Measurements from ENCODE around the gene MDM1. TPM values are rescaled to one million over a fixed set of nuclear protein-coding genes. Genes with fewer than 3 reads are reported as not detected.

The MDM1 gene
- total and polyA plus RNA-seq, 11 donors: 4.0 to 8.4 (median 5.8) TPM

- no peak for DNase-seq
- H3K27ac ChIP-seq: no peak overlapping the region
- TF ChIP-seq POLR2A (IDR thresholded peaks at IDR 0.05): no peak
- no peak for TF ChIP-seq CTCF (IDR thresholded peaks at IDR 0.05)
Measured at GRCh38 chr12:68259318-68259940, 72.7 kb downstream of the MDM1 start.

DNA sequence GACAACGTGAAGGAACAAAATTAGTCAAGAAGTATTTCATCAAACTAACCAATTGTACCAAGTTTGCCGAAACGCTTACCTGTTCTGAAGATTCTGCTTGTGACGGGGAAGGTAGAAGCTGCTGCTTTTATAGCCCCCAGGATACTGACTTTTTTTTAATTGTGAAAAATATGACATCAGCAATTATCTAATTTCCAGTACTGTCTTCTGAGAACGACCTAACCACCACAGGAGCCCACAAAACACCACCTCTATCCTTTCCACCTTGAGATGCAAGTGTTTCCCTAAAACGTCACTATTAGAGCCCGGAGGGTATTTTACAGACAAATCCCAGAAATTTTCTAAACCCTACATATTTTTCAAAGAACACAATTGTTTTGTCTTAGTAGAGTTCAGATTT, 78.7 kb downstream of the MDM1 start, which contains the start of gene IL22:
Gene IL22 (minus strand): TSS at position 101 of the 400 bp plus-strand sequence. CDS start 156 bp downstream, outside the sequence.
- DNase-seq: no peak
- Histone ChIP-seq H3K9me3 (no peaks in the 10 kb centered on the region), H3K27ac (no peak within 1 kb of the TSS), H3K27me3 (no peaks in the 10 kb centered on the region), H3K36me3 (no peaks in the 10 kb centered on the region), H3K4me1 (no peaks in the 10 kb centered on the region), H3K4me3 (no peak within 1 kb of the TSS)
- no peak for ATAC-seq
- intact Hi-C loops (cut with DNase I): no loop called here
- 87 to 90% (median 88%) methylated on average over 7 of the region's 7 CpGs for WGBS, 4 donors
- TF ChIP-seq CTCF (IDR thresholded peaks at IDR 0.05): no peak
- TF ChIP-seq POLR2A (IDR thresholded peaks at IDR 0.05): no peak

More at GRCh38 chr12:68259318-68259940, 72.7 kb downstream of the MDM1 start:
- intact Hi-C loops (cut with DNase I): no loop called here
- Histone ChIP-seq H3K27me3 (no peaks in the 10 kb centered on the region), H3K4me1 (no peaks in the 10 kb centered on the region), H3K9me3 (no peaks in the 10 kb centered on the region), H3K36me3 (no peaks in the 10 kb centered on the region), H3K4me3 (no peak overlapping the region)
- no peak for ATAC-seq
- WGBS, 4 donors: 77 to 82% (median 80%) methylated on average over 3 of the region's 3 CpGs

DNA sequence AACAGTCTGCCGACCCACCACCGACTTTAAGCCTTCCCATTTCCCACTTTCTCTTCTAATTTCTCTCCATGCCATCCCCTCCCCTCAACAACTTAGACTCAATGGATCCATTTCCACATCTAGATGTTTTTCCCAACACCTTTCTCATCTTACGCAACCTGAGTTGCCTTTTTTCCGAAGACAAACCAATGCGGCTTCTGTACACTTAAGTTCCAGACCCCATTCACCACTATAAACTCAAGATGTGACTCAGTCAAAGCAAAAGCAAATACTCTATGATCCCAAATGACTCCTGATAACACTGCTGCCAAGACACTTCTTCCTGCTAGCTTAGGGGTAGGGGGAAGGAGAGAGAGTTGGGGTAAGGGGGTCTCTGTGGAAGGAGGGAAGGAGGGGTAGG, 80.1 kb downstream of the MDM1 start:
- no peak overlapping the region for H3K4me3 ChIP-seq
- DNase-seq: no peak
- intact Hi-C loops (cut with DNase I): no loop called here
- no peak overlapping the region for H3K27ac ChIP-seq
- no peaks in the 10 kb centered on the region for H3K4me1 ChIP-seq
- TF ChIP-seq CTCF (IDR thresholded peaks at IDR 0.05) (no peak), POLR2A (IDR thresholded peaks at IDR 0.05) (no peak)
- H3K27me3 ChIP-seq: no peaks in the 10 kb centered on the region
- no peaks in the 10 kb centered on the region for H3K36me3 ChIP-seq
- H3K9me3 ChIP-seq: no peaks in the 10 kb centered on the region
- 92 to 96% (median 95%) methylated on average over 5 of the region's 5 CpGs for WGBS, 4 donors
- no peak for ATAC-seq

- H3K4me1 ChIP-seq: peaks cover 0 to 6% (median 0%) of the 10 kb centered on the region in 12 donors
- WGBS, 4 donors: 75 to 79% (median 77%) methylated on average over 3 of the region's 3 CpGs
- H3K27me3 ChIP-seq: no peaks in the 10 kb centered on the region
- no peaks in the 10 kb centered on the region for H3K9me3 ChIP-seq
- H3K4me3 ChIP-seq: no peak overlapping the region
- ATAC-seq: no peak
- no peaks in the 10 kb centered on the region for H3K36me3 ChIP-seq
- DNase-seq: no peak
- no peak overlapping the region for H3K27ac ChIP-seq
- intact Hi-C loops (cut with DNase I): no loop called here
- TF ChIP-seq CTCF (IDR thresholded peaks at IDR 0.05) (no peak), POLR2A (IDR thresholded peaks at IDR 0.05) (no peak)
Measured at GRCh38 chr12:68250454-68250853, 81.7 kb downstream of the MDM1 start.

Data from heart left ventricle (tissue), 16 donors.